ENCODE measurements around the gene DOCK11. TPM values are rescaled to one million over a fixed set of nuclear protein-coding genes. Genes with fewer than 3 reads are reported as not detected.
A peak's percentile ranks its signal among the peaks of the same experiment; 100 is the strongest.

DOCK11 gene
- total RNA-seq, 1 experiment from 2014 or later: 5.5 TPM

DNA sequence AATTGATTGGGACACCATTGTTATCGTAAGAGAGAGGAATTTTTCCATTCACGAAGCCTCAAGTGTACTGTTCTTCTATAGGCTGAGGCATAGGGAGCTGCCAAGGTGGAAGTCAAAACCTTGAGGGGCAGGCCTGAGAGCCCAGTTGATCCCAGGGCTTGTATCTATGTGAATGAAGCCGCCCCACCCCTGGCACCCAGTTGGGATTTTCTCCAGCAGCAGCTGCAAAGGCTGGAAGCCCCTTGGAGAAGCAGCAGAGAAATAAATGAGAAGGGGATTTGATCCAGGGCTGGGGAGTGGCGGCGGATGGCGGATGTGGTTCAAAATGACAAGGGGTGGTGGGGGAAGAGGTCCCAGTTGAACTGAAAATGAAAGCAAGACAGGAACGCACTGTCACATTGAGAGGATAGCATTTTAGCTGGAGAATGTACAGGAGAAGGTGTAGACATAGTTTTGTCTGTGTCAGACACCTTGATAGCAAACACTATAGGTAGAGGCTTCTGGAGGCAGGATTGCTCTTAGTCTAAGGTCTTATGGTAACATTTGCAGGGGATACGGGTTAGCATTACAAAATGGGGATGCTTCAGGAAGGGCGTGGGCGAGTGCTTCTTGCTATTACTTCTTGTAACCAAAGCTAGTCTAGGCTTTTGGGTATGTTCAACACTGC, 32.6 kb downstream of the DOCK11 start:
- DNase-seq (ENCODE audit: low read depth): no peak

DNA sequence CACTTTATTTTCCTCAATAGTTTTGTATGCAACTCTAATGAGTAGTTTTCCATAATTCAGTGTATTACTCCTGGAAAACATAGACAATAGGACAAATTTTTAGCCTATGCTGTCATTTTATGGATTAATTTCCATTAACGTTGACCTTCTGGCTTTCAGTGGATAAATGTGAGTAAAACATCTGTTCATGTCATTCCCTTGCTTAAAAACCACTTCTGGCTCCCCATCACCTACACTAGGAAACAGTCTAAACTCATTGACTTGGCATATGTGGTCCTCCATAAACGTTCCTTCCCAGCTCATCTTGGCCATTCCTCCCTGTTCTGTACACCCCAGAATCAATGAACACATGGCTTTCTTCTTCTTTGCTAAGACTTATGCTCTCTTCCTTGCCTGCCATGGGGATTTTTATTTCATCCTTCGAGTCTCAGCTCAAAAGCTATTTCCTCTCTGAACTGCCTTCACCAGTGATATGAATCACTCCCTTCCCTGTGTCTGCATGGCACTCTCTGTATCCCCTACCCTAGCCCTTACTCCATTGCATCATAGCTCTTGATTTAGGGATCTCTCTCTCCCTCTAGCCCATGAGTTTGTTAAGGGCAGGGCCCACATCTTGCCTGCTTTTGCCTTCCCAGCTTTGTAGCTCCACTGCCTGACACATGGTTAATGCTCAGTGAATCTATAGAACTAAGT, 34.8 kb downstream of the DOCK11 start:
- DNase-seq (ENCODE audit: low read depth): peak; percentile 55

DNA sequence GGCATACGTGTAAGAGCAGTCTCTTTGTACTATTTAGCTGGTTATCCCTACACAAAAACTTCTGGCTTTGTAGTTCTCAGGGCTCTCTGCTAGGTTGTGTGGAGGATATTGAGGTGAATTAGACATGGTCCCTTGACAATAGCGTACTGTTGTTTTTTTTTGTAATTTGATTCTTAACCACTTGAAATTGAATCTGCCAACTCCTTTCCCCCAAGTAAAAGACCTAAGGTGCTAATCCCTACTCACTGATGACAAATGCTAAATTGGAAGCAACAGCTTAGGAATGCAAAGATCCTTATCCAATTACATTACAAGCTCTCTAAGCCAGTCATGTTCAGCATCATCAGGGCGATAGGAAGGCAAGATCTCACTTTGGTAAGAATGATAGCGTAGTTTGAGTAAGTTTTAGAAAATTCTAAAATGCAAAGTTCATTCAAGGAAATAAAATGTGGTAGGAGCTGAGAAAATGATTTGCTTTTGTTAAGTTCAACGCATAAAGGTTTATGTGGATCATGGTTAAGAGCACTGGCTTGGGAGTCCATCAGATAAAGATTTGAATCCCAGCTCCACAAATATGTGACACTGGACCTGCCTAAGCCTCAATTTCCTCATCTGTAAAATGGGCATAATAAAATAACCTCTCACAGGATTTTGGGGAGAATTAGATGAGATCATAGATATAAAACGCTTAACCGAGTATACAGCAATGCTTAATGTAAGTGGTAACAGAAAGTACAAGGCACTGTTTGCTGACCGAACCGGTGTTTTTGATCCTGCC, 39.3 kb downstream of the DOCK11 start:
- peak; percentile 78 for DNase-seq (ENCODE audit: low read depth)

DNA sequence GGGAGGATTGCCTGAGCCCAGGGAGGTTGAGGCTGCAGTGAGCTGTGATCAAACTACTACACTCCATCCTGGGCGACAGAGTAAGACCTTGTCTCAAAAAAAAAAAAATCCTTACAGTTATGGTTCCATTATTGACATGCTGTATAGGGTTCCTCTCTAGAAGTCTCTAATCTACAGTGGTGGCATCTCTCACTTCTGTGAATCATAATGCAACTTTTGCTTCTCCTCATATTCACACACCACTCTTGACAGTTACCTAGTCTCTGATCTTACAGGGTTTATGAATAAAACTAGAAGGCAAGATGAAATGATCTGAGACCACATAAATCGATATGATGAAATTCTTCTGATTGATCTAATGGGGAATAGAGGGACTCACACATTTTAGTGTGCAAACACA, 40.6 kb downstream of the DOCK11 start:
- DNase-seq (ENCODE audit: low read depth): no peak

DNA sequence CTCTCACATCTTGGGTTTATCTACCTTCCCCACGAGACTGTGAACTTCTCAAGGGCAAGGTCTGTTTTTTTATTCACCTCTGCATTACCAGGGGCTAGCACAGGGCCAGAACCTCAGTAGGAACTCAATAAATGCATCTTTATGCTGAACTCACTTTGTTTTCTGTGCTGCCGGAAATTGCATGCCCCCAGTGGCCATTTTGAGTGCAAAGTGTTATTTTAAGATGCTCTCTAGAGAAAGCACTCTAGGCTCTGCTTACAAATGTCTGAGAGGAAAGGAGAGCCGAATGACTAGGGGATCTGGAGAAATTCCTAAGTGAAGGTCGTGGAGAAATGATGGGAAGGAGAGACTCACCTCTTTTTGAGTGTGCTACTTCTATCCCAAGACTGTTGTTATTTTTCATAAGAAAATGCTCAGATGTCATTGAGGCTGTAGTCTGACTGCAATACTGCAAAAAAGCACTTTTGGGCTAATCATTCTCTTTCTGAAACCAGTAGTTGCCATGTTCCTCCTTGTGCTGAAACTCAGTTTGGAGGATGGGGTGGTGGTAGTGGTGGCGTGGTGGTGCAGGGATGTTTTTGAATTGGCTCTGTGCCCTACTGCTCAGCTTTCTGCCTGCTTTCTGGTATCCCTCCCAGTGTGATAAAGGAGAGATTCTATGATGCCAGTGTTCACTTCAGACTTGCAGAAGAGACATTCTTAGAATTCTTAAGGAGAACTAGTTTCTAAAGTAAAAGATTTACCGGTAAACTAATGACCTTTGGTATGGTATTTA, 41.3 kb downstream of the DOCK11 start:
- DNase-seq (ENCODE audit: low read depth): peak; percentile 41

DNA sequence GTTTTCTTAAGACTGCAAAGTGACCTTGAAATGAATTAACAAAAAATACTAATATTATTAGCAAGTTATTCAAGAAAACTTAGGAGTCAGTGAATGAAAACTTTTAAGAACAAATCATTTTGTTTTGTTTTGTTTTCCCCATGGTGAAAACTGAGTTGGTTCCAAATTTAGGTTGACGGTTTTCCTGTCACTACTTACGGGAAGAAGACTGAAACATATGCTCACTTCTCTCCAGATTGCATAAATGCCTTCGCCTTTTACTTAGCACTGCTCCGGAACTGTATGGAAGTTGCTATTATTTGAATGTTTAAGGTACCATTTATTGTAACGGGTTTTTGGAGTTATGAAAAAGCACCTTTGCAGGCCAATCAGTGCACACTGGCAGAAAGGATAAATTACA, 42.8 kb downstream of the DOCK11 start:
- no peak for DNase-seq (ENCODE audit: low read depth)

DNA sequence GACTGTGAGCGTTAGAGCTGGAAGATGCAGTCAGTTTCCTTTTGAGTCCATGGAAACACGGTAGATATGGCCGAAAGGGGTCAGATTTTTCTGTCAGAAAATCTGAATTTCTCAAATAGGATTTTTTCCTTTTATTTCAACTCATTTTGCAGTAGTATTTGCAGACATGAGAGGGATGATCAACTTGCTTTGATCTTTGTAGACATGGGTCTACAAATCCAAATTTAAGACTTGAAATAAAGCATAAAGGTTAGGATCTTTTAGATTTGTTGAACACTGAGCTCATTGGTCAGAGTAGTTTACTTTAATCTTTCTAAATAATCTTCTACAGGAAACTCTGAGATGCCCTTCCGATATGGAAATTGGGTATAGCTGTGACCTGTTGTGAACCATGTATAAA, 44.7 kb downstream of the DOCK11 start:
- DNase-seq (ENCODE audit: low read depth): no peak

DNA sequence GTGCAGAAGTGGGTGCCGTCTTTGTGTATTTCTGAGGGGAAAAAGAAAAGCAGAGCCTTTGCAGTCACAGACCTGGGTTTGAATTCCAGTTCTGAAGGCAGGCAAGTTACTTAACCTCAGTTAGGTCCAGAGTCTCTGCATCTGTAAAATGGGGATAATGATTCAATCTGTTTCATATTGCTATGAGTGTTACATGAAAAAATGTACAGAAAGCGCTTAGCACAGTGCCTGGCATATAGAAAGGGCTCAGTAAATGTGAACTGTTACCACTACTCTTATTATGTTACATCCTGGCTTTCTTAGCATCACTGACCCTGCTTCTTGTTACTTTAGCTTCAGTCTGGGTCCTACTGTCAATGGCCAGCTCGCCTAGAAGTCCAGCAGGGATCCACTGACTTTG, 45.9 kb downstream of the DOCK11 start:
- no peak for DNase-seq (ENCODE audit: low read depth)

DNA sequence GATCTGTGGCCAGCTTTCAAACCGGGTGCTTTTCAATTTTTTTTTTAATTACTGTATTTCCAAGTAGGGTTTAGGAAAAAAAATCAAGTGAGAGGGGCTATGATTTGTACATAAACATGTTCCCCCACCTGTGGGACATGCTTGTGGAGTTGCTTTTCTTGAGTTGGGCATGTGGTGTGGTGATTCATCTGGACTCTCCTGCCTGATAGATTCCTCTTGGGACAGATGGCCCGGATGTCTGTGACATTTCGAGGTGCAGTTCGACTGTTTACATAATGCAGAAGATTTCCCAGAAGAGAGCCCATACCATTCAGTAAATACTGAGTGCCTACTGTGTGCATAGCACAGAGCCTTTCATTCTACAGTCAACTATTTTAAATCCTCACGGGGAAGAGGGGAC, 49.9 kb downstream of the DOCK11 start:
- DNase-seq (ENCODE audit: low read depth): no peak

DNA sequence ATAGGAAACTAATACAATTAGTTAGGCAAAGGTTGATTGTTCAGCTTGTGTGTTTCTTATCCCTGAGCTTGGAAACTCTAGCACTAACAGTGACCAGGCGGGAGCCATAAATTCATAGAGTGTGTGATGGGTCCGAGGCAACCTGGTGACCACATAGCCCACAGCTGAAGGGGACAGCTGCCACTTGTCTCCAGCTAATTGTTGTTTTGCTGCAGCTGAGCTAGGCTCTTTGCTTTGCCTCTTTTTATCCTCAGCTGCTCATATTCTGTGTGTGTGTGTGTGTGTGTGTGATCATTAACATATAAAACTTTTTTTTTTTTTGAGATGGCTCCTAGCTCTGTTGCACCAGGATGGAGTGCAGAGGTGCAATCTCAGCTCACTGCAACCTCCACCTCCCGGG, 53.2 kb downstream of the DOCK11 start:
- DNase-seq (ENCODE audit: low read depth): peak; percentile 56

DNA sequence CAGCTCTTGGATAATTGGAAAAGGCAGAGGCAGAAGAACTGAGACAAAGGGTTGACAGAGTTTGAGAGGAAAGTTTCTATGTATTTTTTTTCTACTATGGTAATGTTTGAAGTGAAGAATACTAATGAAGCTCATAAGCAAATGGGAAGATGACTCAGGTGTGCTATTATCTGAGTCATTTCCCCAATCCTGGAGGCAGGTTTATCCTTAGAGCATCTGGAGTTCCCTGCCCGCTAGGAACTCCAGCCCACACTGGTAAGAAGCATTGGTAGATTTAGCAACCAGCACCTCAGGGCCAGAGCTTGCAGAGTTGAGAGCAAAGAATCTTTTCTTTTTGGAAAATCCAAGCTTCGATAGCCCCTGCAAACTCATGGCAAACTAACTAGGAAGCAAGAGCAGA, 55.2 kb downstream of the DOCK11 start:
- no peak for DNase-seq (ENCODE audit: low read depth)

DNA sequence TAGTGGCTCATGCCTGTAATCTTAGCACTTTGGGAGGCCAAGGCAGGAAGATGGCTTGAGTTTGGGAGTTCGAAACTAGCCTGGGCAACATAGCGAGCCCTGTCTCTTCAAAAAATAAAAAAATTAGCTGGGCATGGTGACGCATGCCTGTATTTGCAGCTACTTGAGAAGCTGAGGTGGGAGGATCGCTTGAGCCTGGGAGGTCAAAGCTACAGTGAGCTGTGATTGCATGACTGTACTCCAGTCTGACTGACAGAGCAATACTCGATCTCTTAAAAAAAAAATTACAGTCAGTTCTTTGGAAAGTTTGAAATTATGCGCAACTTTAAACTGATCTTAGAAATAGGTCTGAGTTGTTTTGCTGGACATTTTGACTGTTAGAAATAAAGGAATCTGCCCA, 55.8 kb downstream of the DOCK11 start:
- DNase-seq (ENCODE audit: low read depth): no peak

DNA sequence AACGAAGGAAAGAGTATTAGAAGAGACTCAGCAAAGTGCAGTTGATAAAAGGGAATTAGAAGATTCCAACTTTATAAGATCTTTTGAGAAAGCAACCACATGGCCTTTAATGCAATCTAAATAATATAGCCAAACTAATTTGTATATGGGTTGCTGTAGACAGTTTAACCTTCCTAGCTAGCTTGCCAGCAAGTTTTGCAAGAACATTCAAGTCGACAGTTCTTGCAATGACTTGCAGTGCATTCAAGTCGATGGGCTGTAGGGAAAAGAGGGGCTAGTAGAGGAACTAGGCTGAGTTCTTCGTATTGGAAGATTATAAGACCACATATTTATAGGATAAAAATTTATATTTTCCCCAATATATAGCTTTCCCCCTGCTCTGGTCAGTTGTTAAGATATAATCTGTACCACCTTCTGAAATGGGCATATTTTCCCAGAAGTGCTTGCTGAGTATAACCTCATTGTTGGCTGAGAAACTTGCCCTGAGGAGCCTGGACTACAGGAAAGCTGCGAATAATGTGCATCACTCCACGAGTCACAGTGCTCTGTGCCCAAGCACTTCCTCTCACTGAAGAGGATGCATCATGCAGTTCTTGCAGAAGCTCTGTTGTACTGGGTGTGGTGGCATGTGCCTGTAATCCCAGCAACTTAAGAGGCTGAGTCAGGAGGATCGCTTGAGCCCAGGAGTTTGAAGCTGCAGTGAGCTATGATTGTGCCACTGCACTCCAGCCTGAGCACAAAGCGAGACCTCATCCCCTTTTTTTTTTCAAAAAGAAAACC, 56.7 kb downstream of the DOCK11 start:
- peak; percentile 56 for DNase-seq (ENCODE audit: low read depth)

DNA sequence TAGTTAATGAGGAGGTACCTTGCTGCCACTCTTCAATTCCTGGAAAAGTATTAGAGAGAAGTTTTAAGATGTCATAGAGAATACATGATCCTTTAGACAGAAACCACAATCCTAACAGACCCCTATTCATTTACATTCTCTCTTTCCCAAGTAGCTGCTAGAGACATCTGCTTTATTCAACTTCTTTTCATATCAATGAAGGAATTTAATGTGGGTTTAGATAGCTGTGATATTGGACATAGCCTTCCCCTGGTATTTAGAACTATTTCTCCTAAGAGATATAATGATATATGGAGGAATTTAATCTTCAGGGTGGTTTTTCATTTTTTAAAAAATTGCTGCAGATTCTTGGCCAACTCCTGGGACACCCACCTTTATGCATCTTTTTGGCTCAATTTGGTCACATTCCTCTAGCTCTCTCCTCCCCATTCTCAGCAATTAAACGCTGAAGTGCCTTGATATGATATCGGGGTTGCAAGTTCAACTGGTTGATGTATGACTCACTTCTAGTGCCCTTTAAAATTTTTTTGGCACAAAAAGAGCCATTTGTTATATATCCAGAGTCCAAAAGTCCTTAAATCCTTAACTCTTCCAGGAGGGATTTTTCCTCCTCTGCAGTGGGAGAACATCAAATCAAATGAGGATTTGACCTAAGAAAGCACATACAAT, 57.6 kb downstream of the DOCK11 start:
- no peak for DNase-seq (ENCODE audit: low read depth)

DNA sequence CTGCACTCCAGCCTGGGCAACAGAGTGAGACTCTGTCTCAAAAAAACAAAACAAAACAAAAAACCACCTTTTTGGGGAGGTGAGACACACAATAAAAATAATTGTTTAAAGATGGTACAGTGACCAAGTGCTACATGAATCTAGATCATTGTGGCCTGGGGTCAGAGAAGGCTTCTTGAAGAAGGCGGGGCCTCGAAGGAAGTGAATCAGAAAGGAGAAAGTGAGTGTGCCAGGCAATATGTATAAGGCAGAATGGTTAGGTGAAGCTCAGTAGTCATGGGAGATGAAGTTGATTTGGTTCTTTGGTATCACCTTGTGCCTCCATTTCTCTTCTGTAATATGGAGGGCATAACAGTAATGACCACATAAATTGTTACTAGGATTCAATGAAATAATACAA, 58.9 kb downstream of the DOCK11 start:
- no peak for DNase-seq (ENCODE audit: low read depth)

DNA sequence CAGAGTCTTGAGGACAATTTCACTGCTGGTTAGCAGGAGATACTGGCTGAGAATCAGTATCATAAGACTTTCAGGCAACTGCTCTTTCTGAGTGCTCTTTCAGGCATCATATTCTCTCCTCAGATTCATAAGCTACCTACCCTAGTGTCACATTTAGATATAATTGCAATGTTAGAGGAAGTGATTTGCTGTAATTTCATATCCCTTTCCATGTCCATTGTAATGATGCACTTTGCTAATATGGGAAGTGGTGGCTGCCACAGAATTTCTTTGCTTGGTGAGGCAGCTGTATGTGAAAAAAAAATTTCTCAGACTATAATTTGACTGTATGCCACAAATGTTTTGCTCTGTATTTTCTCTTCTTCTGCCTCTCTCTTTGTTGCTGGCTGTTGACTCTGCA, 63.3 kb downstream of the DOCK11 start:
- no peak for DNase-seq (ENCODE audit: low read depth)

DNA sequence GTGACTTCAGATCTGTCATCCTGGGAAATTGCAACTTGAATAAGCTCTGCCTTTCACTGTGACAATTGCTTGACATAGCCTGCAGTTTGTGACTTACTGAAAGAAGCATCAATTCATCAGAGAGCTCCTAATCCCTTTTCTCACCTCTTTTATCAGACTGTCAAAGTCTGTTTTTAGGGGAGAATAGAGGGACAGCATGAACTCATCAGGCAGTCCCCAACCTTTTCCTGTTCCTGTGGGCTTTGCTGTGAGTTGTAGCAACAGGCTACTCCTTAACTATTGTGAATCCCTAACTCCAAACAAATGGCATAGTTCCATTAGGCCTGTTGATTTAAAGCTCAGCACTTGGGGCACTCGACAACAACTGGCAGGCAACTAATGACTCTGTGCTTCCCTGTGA, 64.9 kb downstream of the DOCK11 start:
- DNase-seq (ENCODE audit: low read depth): no peak

DNA sequence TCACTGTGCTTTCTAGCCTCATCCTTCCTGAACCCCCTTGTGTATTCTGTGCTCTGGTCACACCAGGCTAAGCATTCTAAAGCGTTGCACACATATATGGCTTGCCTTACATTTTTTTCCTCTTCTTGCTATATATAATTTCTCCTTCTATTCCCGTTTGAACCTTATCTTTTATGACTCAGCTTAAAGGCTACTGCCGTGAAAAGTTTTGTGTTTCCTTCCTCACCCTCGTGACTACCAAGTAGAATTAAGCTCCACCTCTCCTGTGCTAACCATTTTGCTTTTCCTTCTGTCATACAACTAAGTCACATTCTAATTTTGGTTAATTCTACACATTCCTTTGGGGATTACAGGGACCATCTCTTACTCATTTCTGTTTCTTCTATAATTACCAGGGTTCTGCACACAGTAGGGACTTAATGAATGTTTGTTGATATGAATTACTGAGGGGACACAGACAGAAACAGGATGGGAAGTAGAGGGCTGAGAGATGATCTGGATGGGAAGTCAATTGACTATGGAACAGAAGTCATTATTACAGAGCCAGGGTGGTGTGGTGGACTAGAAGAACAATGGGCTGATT, 67.1 kb downstream of the DOCK11 start:
- no peak for DNase-seq (ENCODE audit: low read depth)

DNA sequence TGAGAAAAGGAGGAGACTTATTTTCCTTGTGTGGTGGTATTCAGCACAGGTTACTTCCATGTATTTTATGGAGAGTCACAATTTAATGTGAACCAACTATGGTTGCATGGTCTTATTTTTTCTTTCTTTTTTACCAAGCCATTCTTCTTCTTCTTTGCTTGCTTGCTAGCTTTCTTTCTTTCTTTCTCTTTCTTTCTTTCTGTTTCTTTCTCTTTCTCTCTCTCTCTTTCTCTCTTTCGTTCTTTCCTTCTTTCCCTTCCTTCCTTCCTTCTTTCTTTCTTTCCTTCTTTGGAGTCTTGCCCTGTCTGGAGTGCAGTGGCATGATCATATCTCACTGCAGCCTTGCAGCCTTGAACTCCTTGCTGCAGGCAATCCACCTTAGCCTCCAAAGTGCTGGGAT, 68.9 kb downstream of the DOCK11 start:
- DNase-seq (ENCODE audit: low read depth): no peak

DNA sequence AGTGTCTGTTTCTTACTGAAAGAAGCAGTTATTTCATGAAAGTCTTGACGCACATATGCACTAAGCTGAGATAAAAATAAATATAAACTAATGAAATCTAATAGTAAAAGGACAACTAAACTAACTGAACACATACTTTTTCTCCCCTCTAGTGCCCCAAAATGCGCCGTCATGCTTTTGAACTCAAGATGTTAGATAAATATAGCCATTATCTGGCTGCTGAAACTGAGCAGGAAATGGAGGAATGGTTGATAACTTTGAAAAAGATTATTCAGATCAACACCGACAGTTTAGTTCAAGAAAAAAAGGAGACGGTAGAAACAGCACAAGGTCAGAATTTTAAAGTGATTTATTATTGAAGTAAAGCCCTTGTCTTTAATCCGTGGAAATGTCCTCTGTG, 70.2 kb downstream of the DOCK11 start:
- no peak for DNase-seq (ENCODE audit: low read depth)
